Neural progenitor cell (in vitro differentiated cells): ENCODE measurements around the gene IGF1. TPM values are rescaled to one million over a fixed set of nuclear protein-coding genes. Genes with fewer than 3 reads are reported as not detected.

Source experiments
- DNase-seq: peaks from one replicate; pipeline ENCODE4 v3.0.0-alpha.2; 2016; ENCODE audit warnings: low spot score
- H2AFZ ChIP-seq: fragments of 200-600 bp; sonication (generic); replicated peaks from 2 replicates; pipeline ENCODE4 v1.6.1; 2016; ENCODE audit warnings: antibody characterized with exemption
- H3F3A ChIP-seq: fragments of 200-600 bp; sonication (generic); 2 replicates; pipeline ENCODE4 v1.6.1; 2016; ENCODE audit warnings: antibody characterized with exemption, low read depth
- H3K27ac ChIP-seq: fragments of 200-600 bp; sonication (generic); 2 replicates; pipeline ENCODE4 v1.5.1; 2016; ENCODE audit warnings: mild to moderate bottlenecking
- H3K27me3 ChIP-seq: fragments of 200-600 bp; sonication (generic); 2 replicates; pipeline ENCODE4 v1.6.1; 2016; ENCODE audit warnings: mild to moderate bottlenecking, moderate library complexity
- H3K36me3 ChIP-seq: fragments of 200-600 bp; sonication (generic); 2 replicates; pipeline ENCODE4 v1.5.1; 2016
- H3K4me1 ChIP-seq: fragments of 200-600 bp; sonication (generic); 2 replicates; pipeline ENCODE4 v1.6.1; 2016; ENCODE audit warnings: mixed run types
- H3K4me2 ChIP-seq: fragments of 200-600 bp; sonication (generic); 2 replicates; pipeline ENCODE4 v1.6.1; 2016
- H3K4me3 ChIP-seq: fragments of 200-600 bp; sonication (generic); 2 replicates; pipeline ENCODE4 v1.5.1; 2016
- H3K79me2 ChIP-seq: fragments of 200-600 bp; sonication (generic); 2 replicates; pipeline ENCODE4 v1.6.1; 2016; ENCODE audit warnings: low read depth
- H3K9ac ChIP-seq: fragments of 200-600 bp; sonication (generic); 2 replicates; pipeline ENCODE4 v1.6.1; 2016
- H3K9me3 ChIP-seq: fragments of 200-600 bp; sonication (generic); 2 replicates; pipeline ENCODE4 v1.5.1; 2016; ENCODE audit warnings: low read depth
- H4K20me1 ChIP-seq: fragments of 200-600 bp; sonication (generic); 2 replicates; pipeline ENCODE4 v1.6.1; 2016; ENCODE audit warnings: low read depth
- H3K27ac Mint-ChIP-seq: 3 replicates; pipeline ENCODE4 v1.8.0; 2021; ENCODE audit warnings: mixed read lengths
- H3K27me3 Mint-ChIP-seq: 2 replicates; pipeline ENCODE4 v1.8.0; 2022; ENCODE audit warnings: low read depth, mild to moderate bottlenecking, inconsistent platforms, moderate library complexity, mixed read lengths; ENCODE audit not compliant: insufficient read depth
- H3K36me3 Mint-ChIP-seq: 3 replicates; pipeline ENCODE4 v1.8.0; 2021; ENCODE audit warnings: mixed read lengths
- H3K4me1 Mint-ChIP-seq: 3 replicates; pipeline ENCODE4 v1.8.0; 2021; ENCODE audit warnings: mixed read lengths
- H3K4me3 Mint-ChIP-seq: 3 replicates; pipeline ENCODE4 v1.8.0; 2021; ENCODE audit warnings: mild to moderate bottlenecking, moderate library complexity, mixed read lengths
- H3K9me3 Mint-ChIP-seq: 3 replicates; pipeline ENCODE4 v1.8.0; 2020; ENCODE audit warnings: mixed read lengths
- CTCF ChIP-seq: fragments of 200-600 bp; sonication (generic); IDR thresholded peaks from 2 replicates; pipeline ENCODE4 v1.5.1; 2017; ENCODE audit warnings: antibody characterized with exemption, mild to moderate bottlenecking
- EZH2 ChIP-seq: fragments of 200-600 bp; sonication (generic); IDR thresholded peaks from 2 replicates; pipeline ENCODE4 v1.6.1; 2017; ENCODE audit warnings: antibody characterized with exemption, mild to moderate bottlenecking, moderate library complexity
- EZH2phosphoT487 ChIP-seq: fragments of 200-600 bp; sonication (generic); IDR thresholded peaks from 2 replicates; pipeline ENCODE4 v1.6.1; 2017; ENCODE audit warnings: antibody characterized with exemption
- total RNA-seq: library from RNA; depleted of rRNA; stranded (reverse); fragments of >200 nt; gene quantifications from 2 replicates; pipeline ENCODE4 v1.2.3, GENCODE V29; 2015; ENCODE audit warnings: low replicate concordance

IGF1 gene
- total RNA-seq, 1 donor from 2014 or later = not detected

- Mint-ChIP-seq H3K4me1 (no peaks in the 10 kb centered on the region), H3K27me3 (no peaks in the 10 kb centered on the region), H3K27ac (no peak overlapping the region), H3K36me3 (no peaks in the 10 kb centered on the region), H3K9me3 (peaks cover 5% of the 10 kb centered on the region), H3K4me3 (no peak overlapping the region)
- no peak overlapping the region for H2AFZ ChIP-seq
- H3K4me1 ChIP-seq = no peaks in the 10 kb centered on the region
- no peaks in the 10 kb centered on the region for H4K20me1 ChIP-seq
- H3K9ac ChIP-seq = no peak overlapping the region
- no peak for DNase-seq
- TF ChIP-seq EZH2phosphoT487 (no peak), CTCF (no peak), EZH2 (no peak)
- no peak overlapping the region for H3K4me2 ChIP-seq
- no peak overlapping the region for H3K27ac ChIP-seq
- no peak overlapping the region for H3K4me3 ChIP-seq
- no peaks in the 10 kb centered on the region for H3F3A ChIP-seq
- no peaks in the 10 kb centered on the region for H3K27me3 ChIP-seq
- no peaks in the 10 kb centered on the region for H3K79me2 ChIP-seq
- H3K9me3 ChIP-seq = no peaks in the 10 kb centered on the region
- no peaks in the 10 kb centered on the region for H3K36me3 ChIP-seq
Measured at GRCh38 chr12:102444093-102444492, 36.3 kb downstream of the IGF1 start.

GRCh38 chr12:102441077-102441596, 39.2 kb downstream of the IGF1 start:
- H3K4me1 ChIP-seq = no peaks in the 10 kb centered on the region
- TF ChIP-seq EZH2 (no peak), EZH2phosphoT487 (no peak), CTCF (no peak)
- H3K27me3 Mint-ChIP-seq = no peaks in the 10 kb centered on the region
- H3K36me3 Mint-ChIP-seq = no peaks in the 10 kb centered on the region
- no peaks in the 10 kb centered on the region for H3K36me3 ChIP-seq
- H3K79me2 ChIP-seq = no peaks in the 10 kb centered on the region
- DNase-seq = no peak
- H3K27me3 ChIP-seq = no peaks in the 10 kb centered on the region
- H3K9me3 ChIP-seq = no peaks in the 10 kb centered on the region
- no peak overlapping the region for H3K9ac ChIP-seq
- H3K4me1 Mint-ChIP-seq = no peaks in the 10 kb centered on the region
- H3K4me2 ChIP-seq = no peak overlapping the region
- H3K27ac Mint-ChIP-seq = no peak overlapping the region
- no peak overlapping the region for H3K27ac ChIP-seq
- no peaks in the 10 kb centered on the region for H3F3A ChIP-seq
- no peak overlapping the region for H3K4me3 Mint-ChIP-seq
- no peak overlapping the region for H2AFZ ChIP-seq
- H3K4me3 ChIP-seq = no peak overlapping the region
- H4K20me1 ChIP-seq = no peaks in the 10 kb centered on the region
- H3K9me3 Mint-ChIP-seq = peaks cover 5% of the 10 kb centered on the region

GRCh38 chr12:102439426-102440405, 40.6 kb downstream of the IGF1 start:
- no peak overlapping the region for H3K4me3 Mint-ChIP-seq
- DNase-seq = peak; percentile 6
- no peak overlapping the region for H3K9ac ChIP-seq
- no peaks in the 10 kb centered on the region for H3F3A ChIP-seq
- no peak overlapping the region for H3K4me2 ChIP-seq
- H3K27me3 Mint-ChIP-seq = no peaks in the 10 kb centered on the region
- H3K27ac Mint-ChIP-seq = no peak overlapping the region
- no peaks in the 10 kb centered on the region for H3K4me1 Mint-ChIP-seq
- no peaks in the 10 kb centered on the region for H3K79me2 ChIP-seq
- H3K36me3 Mint-ChIP-seq = no peaks in the 10 kb centered on the region
- H3K9me3 Mint-ChIP-seq = no peaks in the 10 kb centered on the region
- H3K27me3 ChIP-seq = no peaks in the 10 kb centered on the region
- TF ChIP-seq EZH2phosphoT487 (no peak), CTCF (no peak), EZH2 (no peak)
- no peaks in the 10 kb centered on the region for H4K20me1 ChIP-seq
- no peaks in the 10 kb centered on the region for H3K4me1 ChIP-seq
- no peak overlapping the region for H3K27ac ChIP-seq
- no peaks in the 10 kb centered on the region for H3K36me3 ChIP-seq
- H2AFZ ChIP-seq = no peak overlapping the region
- no peaks in the 10 kb centered on the region for H3K9me3 ChIP-seq
- no peak overlapping the region for H3K4me3 ChIP-seq
